ENCODE data around the gene RNF103. TPM values are rescaled to one million over a fixed set of nuclear protein-coding genes. Genes with fewer than 3 reads are reported as not detected.

The RNF103 gene
- total and polyA plus RNA-seq, 2 of the 8 experiments (the other 6 are each of a cell fraction or from before 2014, with no cell fraction given) = 3.3 to 7.4 TPM

- Histone ChIP-seq H3K18ac (ENCODE audit: extremely low read depth, low read length) (no peak overlapping the region), H2BK15ac (ENCODE audit: low read length) (peak overlapping the region; percentile 88; the same call in 1 of the 2 replicates), H3K23ac (ENCODE audit: insufficient read length) (no peak overlapping the region), H3K36me3 (ENCODE audit: control insufficient read depth in 2 of 4, insufficient read depth in 4 of 4, low read length in 3 of 4) (peaks cover 0 to 5% (median 0%) of the 10 kb centered on the region in 4 experiments; a peak in 1 of 8 replicates), H3K79me2 (ENCODE audit: control insufficient read depth in 1 of 2, insufficient read depth in 2 of 2, low read length in 2 of 2) (peaks cover 0 to 13% of the 10 kb centered on the region in 2 experiments; a peak in 2 of 4 replicates), H4K20me1 (replicated peaks in 1 of 2; ENCODE audit: control insufficient read depth in 1 of 2, insufficient read depth in 2 of 2, low read length in 2 of 2) (no peaks in the 10 kb centered on the region), H3K27me3 (replicated peaks in 1 of 4; ENCODE audit: control insufficient read depth in 3 of 4, extremely low read depth in 1 of 4, insufficient read depth in 3 of 4, low read length in 3 of 4) (no peaks in the 10 kb centered on the region), H2AFZ (ENCODE audit: low read length) (peak overlapping the region; percentile 79), H2BK12ac (ENCODE audit: low read depth, low read length) (no peak overlapping the region), H3K79me1 (ENCODE audit: low read depth, low read length) (no peaks in the 10 kb centered on the region; the same call in 1 of the 2 replicates), H4K8ac (ENCODE audit: extremely low read depth, insufficient read depth, low read length) (no peak overlapping the region; the same call in 1 of the 2 replicates), H4K91ac (replicated peaks; ENCODE audit: insufficient read length, low read length) (no peak overlapping the region), H3K14ac (ENCODE audit: insufficient read length) (no peak overlapping the region), H3K4ac (replicated peaks; ENCODE audit: insufficient read length, low read depth, low read length) (no peak overlapping the region), H2AK5ac (ENCODE audit: low read depth, low read length) (no peak overlapping the region; the same call in 1 of the 2 replicates), H4K5ac (ENCODE audit: insufficient read length, low read depth, low read length) (peak overlapping the region; percentile 65), H2BK20ac (ENCODE audit: low read length) (no peak overlapping the region), H3K9me3 (ENCODE audit: insufficient read depth in 2 of 2, low read depth in 1 of 2, low read length in 1 of 2) (no peaks in the 10 kb centered on the region), H3K9ac (replicated peaks in 1 of 4; ENCODE audit: extremely low read depth in 1 of 4, low read depth in 3 of 4, low read length in 3 of 4) (peak overlapping the region in 2 of 4 experiments; percentile 29 to 35; a peak in 2 of 7 replicates), H2BK120ac (replicated peaks; ENCODE audit: low read depth, low read length) (no peak overlapping the region), H3K56ac (replicated peaks; ENCODE audit: insufficient read length, low read depth, low read length) (no peak overlapping the region), H3K27ac (ENCODE audit: low read depth, low read length) (no peak overlapping the region), H3K23me2 (ENCODE audit: low read depth, low read length) (peaks cover 10% of the 10 kb centered on the region; the same call in 1 of the 2 replicates), H3K4me1 (replicated peaks in 1 of 4; ENCODE audit: control insufficient read depth in 3 of 4, insufficient read depth in 4 of 4, low read length in 3 of 4) (no peaks in the 10 kb centered on the region; a peak in 1 of 7 replicates), H3K4me3 (ENCODE audit: extremely low read depth in 1 of 4, insufficient read depth in 2 of 4, low read depth in 3 of 4, low read length in 4 of 4) (peak overlapping the region in 2 of 4 experiments; percentile 89 to 99; a peak in 3 of 8 replicates), H3K4me2 (ENCODE audit: insufficient read depth in 1 of 2, low read depth in 2 of 2, low read length in 2 of 2) (peak overlapping the region; percentile 76 to 98), H2BK5ac (ENCODE audit: low read depth, low read length) (no peak overlapping the region)
- ChIA-PET CTCF (ENCODE audit: partially characterized antibody) (no interaction called here), POLR2A (ENCODE audit: partially characterized antibody) (no interaction called here)
- TF ChIP-seq, protein P1, sequence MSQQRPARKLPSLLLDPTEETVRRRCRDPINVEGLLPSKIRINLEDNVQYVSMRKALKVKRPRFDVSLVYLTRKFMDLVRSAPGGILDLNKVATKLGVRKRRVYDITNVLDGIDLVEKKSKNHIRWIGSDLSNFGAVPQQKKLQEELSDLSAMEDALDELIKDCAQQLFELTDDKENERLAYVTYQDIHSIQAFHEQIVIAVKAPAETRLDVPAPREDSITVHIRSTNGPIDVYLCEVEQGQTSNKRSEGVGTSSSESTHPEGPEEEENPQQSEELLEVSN (IDR thresholded peaks at IDR 0.05) = peak; percentile 8; the same call in 1 of the 2 replicates
- TF ChIP-seq, protein P2, sequence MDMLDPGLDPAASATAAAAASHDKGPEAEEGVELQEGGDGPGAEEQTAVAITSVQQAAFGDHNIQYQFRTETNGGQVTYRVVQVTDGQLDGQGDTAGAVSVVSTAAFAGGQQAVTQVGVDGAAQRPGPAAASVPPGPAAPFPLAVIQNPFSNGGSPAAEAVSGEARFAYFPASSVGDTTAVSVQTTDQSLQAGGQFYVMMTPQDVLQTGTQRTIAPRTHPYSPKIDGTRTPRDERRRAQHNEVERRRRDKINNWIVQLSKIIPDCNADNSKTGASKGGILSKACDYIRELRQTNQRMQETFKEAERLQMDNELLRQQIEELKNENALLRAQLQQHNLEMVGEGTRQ (IDR thresholded peaks at IDR 0.05; ENCODE audit: low read length) = no peak
- TF ChIP-seq CTBP2 (IDR thresholded peaks at IDR 0.05; ENCODE audit: borderline replicate concordance, insufficient read depth, insufficient read length, low read length) = no peak
- TF ChIP-seq POLR2A (IDR thresholded peaks at IDR 0.05; ENCODE audit: control extremely low read depth in 1 of 2, low read depth in 2 of 2, low read length in 2 of 2) = no peak
- no peak for TF ChIP-seq HDAC2 (IDR thresholded peaks at IDR 0.05; ENCODE audit: borderline replicate concordance in 1 of 2, low read depth in 2 of 2, low read length in 2 of 2)
- FAIRE-seq = no peak
- 85% methylated on average over 6 of the region's 6 CpGs; no CpG with 5 or more reads in 1 of the 2 experiments for WGBS, 2 experiments (ENCODE audit: extremely low coverage in 1 of 2, insufficient coverage in 1 of 2, insufficient read length in 1 of 2, insufficient replicate concordance in 2 of 2, low coverage in 1 of 2, low lambda C conversion rate in 2 of 2, missing lambda C conversion rate in 1 of 2)
- no peak for DNase-seq (ENCODE audit: low read depth in 1 of 2, low spot score in 2 of 2)
Observed at GRCh38 chr2:86624267-86624547, 542 bp upstream of the RNF103 start.

All from H1 (cell line).